Measurements from ENCODE around the gene PTH1R. TPM values are rescaled to one million over a fixed set of nuclear protein-coding genes. Genes with fewer than 3 reads are reported as not detected.

Gene PTH1R
- total RNA-seq (ENCODE audit: unreplicated experiment), result 0.29 TPM
- long read RNA-seq, result 0 reads

DNA sequence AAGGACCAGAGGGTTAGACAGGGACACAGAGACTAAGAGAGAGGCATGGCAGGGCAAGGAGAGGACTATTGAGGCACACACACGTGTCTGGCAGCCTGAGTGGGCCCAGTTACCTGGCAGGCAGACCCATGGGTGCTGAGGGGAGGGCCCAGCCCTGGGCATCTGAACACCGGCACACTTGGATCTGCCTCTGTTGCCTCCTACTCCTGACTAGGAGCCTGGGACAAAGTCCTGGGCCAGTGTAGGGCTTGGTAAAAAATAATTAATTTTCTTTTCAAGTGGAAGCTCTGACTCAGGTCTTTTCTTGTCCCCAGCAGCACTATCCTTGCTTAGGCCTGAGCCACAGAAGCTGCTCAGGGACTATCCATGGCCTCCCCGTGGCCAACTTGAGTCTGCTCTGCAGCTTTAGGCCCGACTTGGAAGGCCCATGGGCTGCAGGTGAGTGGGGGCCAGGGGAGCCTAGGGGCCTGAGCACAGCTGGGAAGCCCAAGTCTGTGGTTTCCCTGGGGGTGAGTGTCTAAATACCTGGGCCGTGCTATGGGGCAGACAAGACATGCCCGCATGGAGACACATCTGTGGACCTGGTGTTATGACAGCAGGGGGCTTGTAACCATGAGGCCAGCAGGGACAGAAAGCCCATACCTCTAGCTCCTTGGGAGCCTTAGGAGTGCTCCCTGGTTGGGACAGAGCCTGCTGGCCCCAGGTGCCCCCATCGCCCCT lies at the start of gene PTH1R:
TSS of gene PTH1R (plus strand) at position 316 of the 720 bp plus-strand sequence. CDS start 5,839 bp downstream, outside the sequence.
- Mint-ChIP-seq H3K4me1 (ENCODE audit: low read depth, unreplicated experiment) (no peaks in the 10 kb centered on the region), H3K4me3 (ENCODE audit: unreplicated experiment) (no peak within 1 kb of the TSS), H3K9me3 (ENCODE audit: unreplicated experiment) (peaks cover 2% of the 10 kb centered on the region), H3K36me3 (ENCODE audit: unreplicated experiment) (no peaks in the 10 kb centered on the region), H3K27ac (ENCODE audit: unreplicated experiment) (no peak within 1 kb of the TSS), H3K27me3 (ENCODE audit: unreplicated experiment) (peaks cover 10% of the 10 kb centered on the region)
- no peak for TF ChIP-seq CTCF (IDR thresholded peaks at IDR 0.05; ENCODE audit: partially characterized antibody, unreplicated experiment)
- DNase-seq, result no peak

DNA sequence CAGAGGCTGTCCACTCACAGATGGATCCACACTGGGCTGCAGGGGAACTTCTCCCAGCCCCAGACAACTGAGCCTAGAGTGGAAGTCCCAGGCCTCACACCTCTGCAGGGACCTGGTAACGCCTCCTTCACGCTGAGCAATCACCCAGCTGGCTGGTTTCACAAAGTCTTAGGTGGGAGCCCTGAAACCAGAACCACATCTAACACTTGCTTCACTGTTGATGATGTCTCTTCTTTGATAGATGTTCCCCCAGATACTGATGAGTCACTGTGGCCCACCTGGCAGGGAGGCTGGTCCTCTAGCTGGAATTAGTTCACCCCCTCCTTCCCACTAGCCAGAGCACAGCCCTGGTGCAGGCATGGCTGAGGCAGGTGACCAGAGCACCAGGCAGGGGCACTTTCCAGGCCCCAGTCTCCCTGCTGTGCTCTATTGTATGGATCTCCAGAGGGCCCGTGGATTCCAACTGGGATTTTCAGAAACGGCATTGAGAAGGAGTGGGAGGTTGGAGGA lies 47.8 kb upstream of the PTH1R start:
- no peaks in the 10 kb centered on the region for H3K4me1 Mint-ChIP-seq (ENCODE audit: low read depth, unreplicated experiment)
- no peak for DNase-seq
- H3K9me3 Mint-ChIP-seq (ENCODE audit: unreplicated experiment), result peaks cover 5% of the 10 kb centered on the region
- no peak for TF ChIP-seq CTCF (IDR thresholded peaks at IDR 0.05; ENCODE audit: partially characterized antibody, unreplicated experiment)
- H3K4me3 Mint-ChIP-seq (ENCODE audit: unreplicated experiment), result no peak overlapping the region
- H3K27me3 Mint-ChIP-seq (ENCODE audit: unreplicated experiment), result peaks cover 2% of the 10 kb centered on the region
- peaks cover 8% of the 10 kb centered on the region for H3K36me3 Mint-ChIP-seq (ENCODE audit: unreplicated experiment)
- no peak overlapping the region for H3K27ac Mint-ChIP-seq (ENCODE audit: unreplicated experiment)

GRCh38 chr3:46830801-46831200 lies 46.7 kb upstream of the PTH1R start:
- H3K27ac Mint-ChIP-seq (ENCODE audit: unreplicated experiment), result no peak overlapping the region
- peaks cover 2% of the 10 kb centered on the region for H3K27me3 Mint-ChIP-seq (ENCODE audit: unreplicated experiment)
- H3K4me3 Mint-ChIP-seq (ENCODE audit: unreplicated experiment), result no peak overlapping the region
- TF ChIP-seq CTCF (IDR thresholded peaks at IDR 0.05; ENCODE audit: partially characterized antibody, unreplicated experiment), result no peak
- H3K36me3 Mint-ChIP-seq (ENCODE audit: unreplicated experiment), result peaks cover 8% of the 10 kb centered on the region
- H3K4me1 Mint-ChIP-seq (ENCODE audit: low read depth, unreplicated experiment), result no peaks in the 10 kb centered on the region
- no peak for DNase-seq
- H3K9me3 Mint-ChIP-seq (ENCODE audit: unreplicated experiment), result peaks cover 5% of the 10 kb centered on the region

- peaks cover 5% of the 10 kb centered on the region for H3K9me3 Mint-ChIP-seq (ENCODE audit: unreplicated experiment)
- no peak for TF ChIP-seq CTCF (IDR thresholded peaks at IDR 0.05; ENCODE audit: partially characterized antibody, unreplicated experiment)
- peaks cover 2% of the 10 kb centered on the region for H3K27me3 Mint-ChIP-seq (ENCODE audit: unreplicated experiment)
- no peak overlapping the region for H3K27ac Mint-ChIP-seq (ENCODE audit: unreplicated experiment)
- no peak for DNase-seq
- no peaks in the 10 kb centered on the region for H3K4me1 Mint-ChIP-seq (ENCODE audit: low read depth, unreplicated experiment)
- H3K36me3 Mint-ChIP-seq (ENCODE audit: unreplicated experiment), result peaks cover 8% of the 10 kb centered on the region
- no peak overlapping the region for H3K4me3 Mint-ChIP-seq (ENCODE audit: unreplicated experiment)
These were observed 46.2 kb upstream of the PTH1R start for GRCh38 chr3:46831316-46831715.

GRCh38 chr3:46831841-46832240 lies 45.7 kb upstream of the PTH1R start:
- no peaks in the 10 kb centered on the region for H3K4me1 Mint-ChIP-seq (ENCODE audit: low read depth, unreplicated experiment)
- H3K27me3 Mint-ChIP-seq (ENCODE audit: unreplicated experiment), result peaks cover 2% of the 10 kb centered on the region
- H3K36me3 Mint-ChIP-seq (ENCODE audit: unreplicated experiment), result peaks cover 10% of the 10 kb centered on the region
- no peak for TF ChIP-seq CTCF (IDR thresholded peaks at IDR 0.05; ENCODE audit: partially characterized antibody, unreplicated experiment)
- H3K9me3 Mint-ChIP-seq (ENCODE audit: unreplicated experiment), result peaks cover 5% of the 10 kb centered on the region
- H3K4me3 Mint-ChIP-seq (ENCODE audit: unreplicated experiment), result no peak overlapping the region
- DNase-seq, result no peak
- no peak overlapping the region for H3K27ac Mint-ChIP-seq (ENCODE audit: unreplicated experiment)
